SK-N-SH (cell line): ENCODE data around the gene NUBP1. TPM values are rescaled to one million over a fixed set of nuclear protein-coding genes. Genes with fewer than 3 reads are reported as not detected.

Experiments
- CTCF ChIA-PET: fragments of 300-600, 350-600 bp; formaldehyde crosslinking; extraction: SDS; loops from one replicate; lab custom pipeline; 2021; lab: Yijun Ruan, JAX
- POLR2A ChIA-PET: fragments of 350-600 bp; sonication (Branson Sonifier 250); formaldehyde crosslinking; extraction: SDS; loops from one replicate; lab custom pipeline; 2020; ENCODE audit warnings: antibody characterized with exemption, inconsistent platforms; lab: Yijun Ruan, JAX
- DNase-seq: peaks from one replicate; pipeline ENCODE4 v3.0.0; 2012
- H2AFZ ChIP-seq: fragments of 200-600 bp; sonication (generic); 2 replicates; pipeline ENCODE4 v1.8.1; 2016; ENCODE audit warnings: antibody characterized with exemption, mild to moderate bottlenecking, low read depth
- H3F3A ChIP-seq: fragments of 200-600 bp; sonication (generic); replicated peaks from 2 replicates; pipeline ENCODE3; 2016; ENCODE audit warnings: antibody characterized with exemption, mild to moderate bottlenecking; ENCODE audit not compliant: insufficient read depth
- H3K27ac ChIP-seq, 2 experiments: fragments of 200-500 bp in 1 of 2; fragments of 200-600 bp in 1 of 2; sonication (Bioruptor generic) in 1 of 2; sonication (generic), shearing (Covaris generic) in 1 of 2; 2 replicates each; pipeline versions ENCODE4 v1.5.1 to v1.6.1; 2014 to 2016; ENCODE audit warnings: low read depth in 2 of 2, inconsistent platforms in 1 of 2, low read length in 1 of 2, mild to moderate bottlenecking in 1 of 2, mixed read lengths in 1 of 2
- H3K27me3 ChIP-seq: fragments of 200-600 bp; sonication (generic), shearing (Covaris generic); 2 replicates; pipeline ENCODE4 v1.6.1; 2016; ENCODE audit warnings: mixed run types; ENCODE audit not compliant: insufficient read depth
- H3K36me3 ChIP-seq, 2 experiments: fragments of 200-500 bp in 1 of 2; fragments of 200-600 bp in 1 of 2; sonication (Bioruptor generic) in 1 of 2; sonication (generic) in 1 of 2; replicated peaks in 1 of 2; 2 replicates each; pipeline versions ENCODE3 to v1.5.1; 2014 to 2016; ENCODE audit warnings: low read length in 1 of 2, mild to moderate bottlenecking in 1 of 2; ENCODE audit not compliant: insufficient read depth in 2 of 2, control insufficient read depth in 1 of 2
- H3K4me1 ChIP-seq, 2 experiments: fragments of 200-500 bp in 1 of 2; fragments of 200-600 bp in 1 of 2; sonication (Bioruptor generic) in 1 of 2; sonication (generic), shearing (Covaris generic) in 1 of 2; 2 replicates each; pipeline versions ENCODE4 v1.5.1 to v1.6.1; 2014 to 2016; ENCODE audit warnings: low read depth in 1 of 2, low read length in 1 of 2, mixed run types in 1 of 2; ENCODE audit not compliant: insufficient read depth in 2 of 2, control insufficient read depth in 1 of 2
- H3K4me2 ChIP-seq: fragments of 200-600 bp; sonication (generic), shearing (Covaris generic); 2 replicates; pipeline ENCODE4 v1.6.1; 2017; ENCODE audit warnings: mixed run types
- H3K4me3 ChIP-seq, 2 experiments: fragments of 200-500 bp in 1 of 2; fragments of 200-600 bp in 1 of 2; sonication (Bioruptor generic) in 1 of 2; sonication (generic), shearing (Covaris generic) in 1 of 2; 2 replicates each; pipeline versions ENCODE4 v1.5.1 to v1.8.1; 2014 to 2016; ENCODE audit warnings: low read depth in 2 of 2, inconsistent platforms in 1 of 2, low read length in 1 of 2, mild to moderate bottlenecking in 1 of 2, mixed read lengths in 1 of 2, moderate library complexity in 1 of 2
- H3K79me2 ChIP-seq: fragments of 200-600 bp; sonication (generic); 2 replicates; pipeline ENCODE4 v1.8.1; 2017; ENCODE audit warnings: mild to moderate bottlenecking; ENCODE audit not compliant: insufficient read depth
- H3K9ac ChIP-seq: fragments of 200-600 bp; sonication (generic); 2 replicates; pipeline ENCODE4 v1.6.1; 2017; ENCODE audit warnings: mixed run types
- H3K9me2 ChIP-seq: fragments of 200-600 bp; sonication (generic); 2 replicates; pipeline ENCODE4 v1.6.1; 2017; ENCODE audit warnings: mixed run types
- H3K9me3 ChIP-seq: fragments of 200-600 bp; sonication (generic); 2 replicates; pipeline ENCODE4 v1.6.1; 2017; ENCODE audit warnings: mixed run types, mild to moderate bottlenecking, moderate library complexity
- H4K20me1 ChIP-seq: fragments of 200-600 bp; sonication (generic); 2 replicates; pipeline ENCODE4 v1.6.1; 2017; ENCODE audit warnings: mild to moderate bottlenecking, mixed run types; ENCODE audit not compliant: insufficient read depth
- CTCF ChIP-seq: fragments of 200-600 bp; sonication (generic); IDR thresholded peaks from 2 replicates; pipeline ENCODE4 v1.6.1; 2017; ENCODE audit warnings: antibody characterized with exemption, mild to moderate bottlenecking, moderate library complexity
- ELF1 ChIP-seq: IDR thresholded peaks from 2 replicates; pipeline ENCODE4 v1.4.0; 2012
- EZH2phosphoT487 ChIP-seq: fragments of 200-600 bp; sonication (generic); IDR thresholded peaks from 2 replicates; pipeline ENCODE4 v1.6.1; 2017; ENCODE audit warnings: low read depth, mixed run types, mild to moderate bottlenecking, antibody characterized with exemption, moderate library complexity, borderline replicate concordance
- FOXJ3 ChIP-seq: sonication (generic); formaldehyde crosslinking; IDR thresholded peaks from 2 replicates; pipeline ENCODE4 v1.5.1; 2020; ENCODE audit warnings: mild to moderate bottlenecking, missing genetic modification reagents
- MXI1 ChIP-seq: IDR thresholded peaks from 2 replicates; pipeline ENCODE4 v1.6.1; 2012; ENCODE audit warnings: mild to moderate bottlenecking, low read depth, low read length, improper control_type of control experiment
- NRF1 ChIP-seq: IDR thresholded peaks from 2 replicates; pipeline ENCODE4 v1.6.1; 2012; ENCODE audit warnings: low read depth, mild to moderate bottlenecking, low read length
- RXRA ChIP-seq: IDR thresholded peaks from 2 replicates; pipeline ENCODE4 v1.4.0; 2012; ENCODE audit warnings: low read depth, mild to moderate bottlenecking, borderline replicate concordance
- ZBTB33 ChIP-seq: IDR thresholded peaks from 2 replicates; pipeline ENCODE4 v1.4.0; 2012; ENCODE audit warnings: low read depth, borderline replicate concordance
- WGBS: methylation state at CpG from one replicate; pipeline ENCODE4 v1.1.6; 2017; ENCODE audit warnings: low lambda C conversion rate; 5-methylcytosine and 5-hydroxymethylcytosine counted together
- polyA plus RNA-seq, 3 experiments: library from polyadenylated mRNA; depleted of rRNA; stranded (reverse); fragments of >200 nt; gene quantifications; 2 replicates each; pipeline ENCODE4 v1.2.3, GENCODE V29; 2012

NUBP1 gene
- polyA plus RNA-seq, 1 of the 3 experiments (the other 2 are of a cell fraction), result 49.8 TPM

- H3K9ac ChIP-seq, result no peak overlapping the region
- H3K9me3 ChIP-seq, result no peaks in the 10 kb centered on the region
- H3F3A ChIP-seq, result peaks cover 2% of the 10 kb centered on the region
- no peak overlapping the region for H2AFZ ChIP-seq
- H3K9me2 ChIP-seq, result no peaks in the 10 kb centered on the region
- POLR2A ChIA-PET, result no interaction called here
- no peak overlapping the region for H3K27ac ChIP-seq
- no peaks in the 10 kb centered on the region for H3K79me2 ChIP-seq
- DNase-seq, result no peak
- TF ChIP-seq ZBTB33 (no peak), MXI1 (no peak), NRF1 (no peak), EZH2phosphoT487 (no peak), CTCF (no peak)
- H4K20me1 ChIP-seq, result no peaks in the 10 kb centered on the region
- peaks cover 0 to 9% of the 10 kb centered on the region in 2 experiments; a peak in 1 of 4 replicates for H3K4me1 ChIP-seq
- no peak overlapping the region for H3K4me2 ChIP-seq
- peaks cover 24 to 35% of the 10 kb centered on the region in 2 experiments for H3K36me3 ChIP-seq
- no peaks in the 10 kb centered on the region for H3K27me3 ChIP-seq
- CTCF ChIA-PET, result interaction anchor here (1.5 to 2.0 kb wide), 2 partner anchors 17 to 158 kb away, joined by 3 to 7 read pairs; no protein-coding TSS in a partner anchor
- H3K4me3 ChIP-seq, result no peak overlapping the region
- 100% methylated on average over 1 of the region's 3 CpGs for WGBS
These were observed 17.2 kb downstream of the NUBP1 start for GRCh38 chr16:10760858-10761257.

GRCh38 chr16:10761373-10761772, 17.7 kb downstream of the NUBP1 start:
- Histone ChIP-seq H3K9ac (no peak overlapping the region), H3K36me3 (peaks cover 24 to 36% of the 10 kb centered on the region in 2 experiments), H3K9me2 (no peaks in the 10 kb centered on the region), H2AFZ (no peak overlapping the region), H3K9me3 (no peaks in the 10 kb centered on the region)
- POLR2A ChIA-PET, result no interaction called here
- TF ChIP-seq RXRA (no peak), ELF1 (no peak), EZH2phosphoT487 (no peak), NRF1 (no peak), FOXJ3 (CRISPR knock-in tag) (no peak)
- TF ChIP-seq, all 33 proteins: peak for 0
- Histone ChIP-seq H3K4me2 (no peak overlapping the region), H3F3A (no peaks in the 10 kb centered on the region), H3K27me3 (no peaks in the 10 kb centered on the region), H3K27ac (no peak overlapping the region), H3K79me2 (no peaks in the 10 kb centered on the region), H4K20me1 (no peaks in the 10 kb centered on the region), H3K4me1 (peaks cover 0 to 8% of the 10 kb centered on the region in 2 experiments; a peak in 1 of 4 replicates), H3K4me3 (no peak overlapping the region)
- CTCF ChIA-PET, result interaction anchor here (1.5 to 2.0 kb wide), 2 partner anchors 17 to 157 kb away, joined by 3 to 7 read pairs; no protein-coding TSS in a partner anchor
- DNase-seq, result no peak
- 89% methylated on average over 8 of the region's 8 CpGs for WGBS
